ENCODE measurements around the gene TFCP2L1. TPM values are rescaled to one million over a fixed set of nuclear protein-coding genes. Genes with fewer than 3 reads are reported as not detected.

Gene TFCP2L1
- total RNA-seq, 1 donor from 2014 or later = 4.6 TPM

GRCh38 chr2:121200419-121201315 lies 84.3 kb downstream of the TFCP2L1 start:
- Mint-ChIP-seq H3K4me1 (ENCODE audit: unreplicated experiment) (no peaks in the 10 kb centered on the region), H3K9me3 (no peaks in the 10 kb centered on the region), H3K36me3 (no peaks in the 10 kb centered on the region), H3K27ac (no peak overlapping the region), H3K4me3 (no peak overlapping the region), H3K27me3 (peaks cover 4% of the 10 kb centered on the region)
- TF ChIP-seq CTCF (conservative IDR thresholded peaks at IDR 0.05) = no peak
- DNase-seq (ENCODE audit: extremely low spot score, unreplicated experiment) = no peak

- DNase-seq (ENCODE audit: extremely low spot score, unreplicated experiment) = no peak
- Mint-ChIP-seq H3K4me3 (no peak overlapping the region), H3K36me3 (no peaks in the 10 kb centered on the region), H3K4me1 (ENCODE audit: unreplicated experiment) (no peaks in the 10 kb centered on the region), H3K27me3 (peaks cover 4% of the 10 kb centered on the region), H3K9me3 (no peaks in the 10 kb centered on the region), H3K27ac (no peak overlapping the region)
- no peak for TF ChIP-seq CTCF (conservative IDR thresholded peaks at IDR 0.05)
Observed at GRCh38 chr2:121200011-121200347, 85.0 kb downstream of the TFCP2L1 start.

- no peaks in the 10 kb centered on the region for H3K4me1 Mint-ChIP-seq (ENCODE audit: unreplicated experiment)
- TF ChIP-seq CTCF (conservative IDR thresholded peaks at IDR 0.05) = no peak
- peaks cover 4% of the 10 kb centered on the region for H3K27me3 Mint-ChIP-seq
- H3K27ac Mint-ChIP-seq = no peak overlapping the region
- no peaks in the 10 kb centered on the region for H3K36me3 Mint-ChIP-seq
- no peak for DNase-seq (ENCODE audit: extremely low spot score, unreplicated experiment)
- H3K4me3 Mint-ChIP-seq = no peak overlapping the region
- H3K9me3 Mint-ChIP-seq = no peaks in the 10 kb centered on the region
Observed at GRCh38 chr2:121199281-121200010, 85.6 kb downstream of the TFCP2L1 start.

DNA sequence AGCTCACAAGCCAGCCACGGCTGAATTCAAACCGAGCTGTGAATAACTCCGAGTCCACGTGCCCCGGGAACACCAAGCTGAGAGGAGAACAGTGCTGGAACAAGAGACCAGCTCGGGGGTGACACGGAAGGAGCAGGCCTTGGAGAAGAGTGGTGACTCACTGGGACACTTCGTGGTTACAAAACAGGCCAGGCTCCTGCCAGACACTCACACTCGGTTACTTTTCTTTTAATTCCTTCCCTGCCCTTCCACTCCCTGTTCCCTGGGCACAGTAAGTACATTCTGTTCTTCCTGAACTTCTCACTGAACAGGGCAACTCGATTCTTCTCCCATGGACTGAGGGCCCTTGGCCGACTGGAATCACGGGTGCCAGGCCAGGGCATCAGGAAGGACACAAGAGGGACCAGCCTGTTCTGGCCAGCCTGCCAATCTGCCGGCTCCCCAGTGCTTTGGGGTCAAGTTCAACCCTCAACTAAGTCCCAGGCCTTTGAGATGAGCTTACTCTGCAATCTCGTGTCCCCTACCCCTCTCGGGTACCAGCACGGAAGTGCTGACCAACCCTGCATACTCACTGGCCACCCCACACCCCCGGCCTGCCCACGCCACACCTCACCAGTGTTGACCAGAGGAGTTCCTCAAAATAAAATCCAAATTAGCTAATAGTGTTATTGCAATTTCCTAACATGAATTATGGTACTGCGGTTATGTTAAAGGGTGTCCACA lies 87.5 kb downstream of the TFCP2L1 start:
- Mint-ChIP-seq H3K36me3 (no peaks in the 10 kb centered on the region), H3K4me1 (ENCODE audit: unreplicated experiment) (no peaks in the 10 kb centered on the region), H3K4me3 (no peak overlapping the region), H3K9me3 (no peaks in the 10 kb centered on the region), H3K27me3 (peaks cover 7% of the 10 kb centered on the region), H3K27ac (no peak overlapping the region)
- TF ChIP-seq CTCF (conservative IDR thresholded peaks at IDR 0.05) = no peak
- no peak for DNase-seq (ENCODE audit: extremely low spot score, unreplicated experiment)

- Mint-ChIP-seq H3K27me3 (peaks cover 7% of the 10 kb centered on the region), H3K4me3 (no peak overlapping the region), H3K4me1 (ENCODE audit: unreplicated experiment) (no peaks in the 10 kb centered on the region), H3K36me3 (no peaks in the 10 kb centered on the region), H3K9me3 (no peaks in the 10 kb centered on the region), H3K27ac (no peak overlapping the region)
- TF ChIP-seq CTCF (conservative IDR thresholded peaks at IDR 0.05) = no peak
- no peak for DNase-seq (ENCODE audit: extremely low spot score, unreplicated experiment)
Observed at GRCh38 chr2:121196849-121197155, 88.2 kb downstream of the TFCP2L1 start.
